Measurements from ENCODE around the gene FUCA2.
"Not testable (repeated sequence)": the region's sequence is repeated elsewhere in the genome, so short reads cannot be mapped to it uniquely, and the experiment has no call there.

The FUCA2 gene

GRCh38 chr6:143490775-143491174 lies 20.7 kb downstream of the FUCA2 start:
- no peak for DNase-seq

GRCh38 chr6:143490244-143490643 lies 21.3 kb downstream of the FUCA2 start:
- no peak for DNase-seq

- no peak for DNase-seq
Observed at GRCh38 chr6:143486752-143487151, 24.8 kb downstream of the FUCA2 start.

GRCh38 chr6:143485967-143486366 lies 25.6 kb downstream of the FUCA2 start:
- DNase-seq: no peak

GRCh38 chr6:143482593-143482992 lies 28.9 kb downstream of the FUCA2 start:
- DNase-seq: no peak

- no peak for DNase-seq
Observed at GRCh38 chr6:143478479-143479062, 32.9 kb downstream of the FUCA2 start.

- no peak for DNase-seq
Observed at GRCh38 chr6:143476545-143476944, 35.0 kb downstream of the FUCA2 start.

- DNase-seq: no peak
Observed at GRCh38 chr6:143471822-143472221, 39.7 kb downstream of the FUCA2 start.

GRCh38 chr6:143468823-143469222 lies 42.7 kb downstream of the FUCA2 start:
- not testable (repeated sequence) for DNase-seq

- DNase-seq: no peak
Observed at GRCh38 chr6:143468026-143468425, 43.5 kb downstream of the FUCA2 start.

GRCh38 chr6:143465546-143465945 lies 46.0 kb downstream of the FUCA2 start:
- no peak for DNase-seq

- no peak for DNase-seq
Observed at GRCh38 chr6:143457563-143458359, 53.8 kb downstream of the FUCA2 start.

GRCh38 chr6:143451531-143451930 lies 60.0 kb downstream of the FUCA2 start:
- no peak for DNase-seq

- DNase-seq: peak; percentile 60
Observed at GRCh38 chr6:143450453-143451371, 60.8 kb downstream of the FUCA2 start, which contains the start of the genes ADAT2 and PEX3. Gene ADAT2, minus strand, starts transcription at chr6:143450695. Its CDS starts 37 bp downstream, at chr6:143450658. Gene PEX3, plus strand, starts transcription at chr6:143450805. Its CDS starts 238 bp downstream, at chr6:143451043.

GRCh38 chr6:143449714-143450452 lies 61.6 kb downstream of the FUCA2 start:
- peak; percentile 66 for DNase-seq

- no peak for DNase-seq
Observed at GRCh38 chr6:143449082-143449713, 62.3 kb downstream of the FUCA2 start.

- DNase-seq: not testable (repeated sequence)
Observed at GRCh38 chr6:143447865-143448264, 63.7 kb downstream of the FUCA2 start.

Measured in KG1 (cell line).